ENCODE data around the gene KBTBD12. TPM values are rescaled to one million over a fixed set of nuclear protein-coding genes. Genes with fewer than 3 reads are reported as not detected.

KBTBD12 gene
- total and polyA plus RNA-seq, 3 experiments from 2014 or later = not detected

DNA sequence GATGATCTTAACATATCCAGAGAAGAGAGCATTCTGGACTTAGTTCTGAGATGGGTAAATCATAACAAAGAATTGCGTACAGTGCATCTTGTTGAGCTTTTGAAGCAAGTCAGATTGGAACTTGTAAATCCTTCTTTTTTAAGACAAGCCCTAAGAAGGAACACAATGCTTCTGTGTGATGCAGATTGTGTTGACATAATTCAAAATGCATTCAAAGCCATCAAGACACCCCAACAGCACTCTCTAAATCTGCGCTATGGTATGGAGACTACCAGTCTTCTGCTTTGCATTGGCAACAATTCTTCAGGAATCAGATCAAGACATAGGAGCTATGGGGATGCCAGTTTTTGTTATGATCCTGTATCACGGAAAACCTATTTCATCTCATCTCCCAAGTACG, 8.6 kb downstream of the KBTBD12 start:
- H3K4me3 Mint-ChIP-seq = no peak overlapping the region
- H3K9me3 ChIP-seq (ENCODE audit: low read length) = no peaks in the 10 kb centered on the region
- no peaks in the 10 kb centered on the region for H3K36me3 Mint-ChIP-seq
- ChIA-PET CTCF (no interaction called here), POLR2A (no interaction called here)
- no peak for DNase-seq
- peaks cover 2 to 40% of the 10 kb centered on the region in 2 donors for H3K27me3 Mint-ChIP-seq
- no peaks in the 10 kb centered on the region for H3K36me3 ChIP-seq (ENCODE audit: insufficient read depth, low read length)
- no peak overlapping the region for H3K27ac Mint-ChIP-seq
- no peak overlapping the region for H3K4me3 ChIP-seq (ENCODE audit: low read length)
- peaks cover 3 to 6% (median 5%) of the 10 kb centered on the region in 3 donors for H3K4me1 Mint-ChIP-seq
- no peaks in the 10 kb centered on the region for H3K9me3 Mint-ChIP-seq
- H3K27ac ChIP-seq (ENCODE audit: low read depth, low read length) = no peak overlapping the region
- no peaks in the 10 kb centered on the region for H3K27me3 ChIP-seq (ENCODE audit: insufficient read depth, low read length, poor library complexity, severe bottlenecking)
- H3K4me1 ChIP-seq (ENCODE audit: insufficient read depth, low read length) = no peaks in the 10 kb centered on the region

- Mint-ChIP-seq H3K4me3 (no peak overlapping the region), H3K4me1 (peaks cover 3 to 6% (median 5%) of the 10 kb centered on the region in 3 donors), H3K36me3 (no peaks in the 10 kb centered on the region), H3K9me3 (no peaks in the 10 kb centered on the region), H3K27ac (peak overlapping the region in 1 of 8 donors; percentile 3), H3K27me3 (peaks cover 2 to 38% of the 10 kb centered on the region in 2 donors)
- Histone ChIP-seq H3K4me1 (ENCODE audit: insufficient read depth, low read length) (no peaks in the 10 kb centered on the region), H3K27ac (ENCODE audit: low read depth, low read length) (no peak overlapping the region), H3K4me3 (ENCODE audit: low read length) (no peak overlapping the region), H3K9me3 (ENCODE audit: low read length) (no peaks in the 10 kb centered on the region), H3K27me3 (ENCODE audit: insufficient read depth, low read length, poor library complexity, severe bottlenecking) (no peaks in the 10 kb centered on the region), H3K36me3 (ENCODE audit: insufficient read depth, low read length) (no peaks in the 10 kb centered on the region)
- ChIA-PET POLR2A (no interaction called here), CTCF (no interaction called here)
- DNase-seq = no peak
These were observed 10.4 kb downstream of the KBTBD12 start for GRCh38 chr3:127925384-127925783.

DNA sequence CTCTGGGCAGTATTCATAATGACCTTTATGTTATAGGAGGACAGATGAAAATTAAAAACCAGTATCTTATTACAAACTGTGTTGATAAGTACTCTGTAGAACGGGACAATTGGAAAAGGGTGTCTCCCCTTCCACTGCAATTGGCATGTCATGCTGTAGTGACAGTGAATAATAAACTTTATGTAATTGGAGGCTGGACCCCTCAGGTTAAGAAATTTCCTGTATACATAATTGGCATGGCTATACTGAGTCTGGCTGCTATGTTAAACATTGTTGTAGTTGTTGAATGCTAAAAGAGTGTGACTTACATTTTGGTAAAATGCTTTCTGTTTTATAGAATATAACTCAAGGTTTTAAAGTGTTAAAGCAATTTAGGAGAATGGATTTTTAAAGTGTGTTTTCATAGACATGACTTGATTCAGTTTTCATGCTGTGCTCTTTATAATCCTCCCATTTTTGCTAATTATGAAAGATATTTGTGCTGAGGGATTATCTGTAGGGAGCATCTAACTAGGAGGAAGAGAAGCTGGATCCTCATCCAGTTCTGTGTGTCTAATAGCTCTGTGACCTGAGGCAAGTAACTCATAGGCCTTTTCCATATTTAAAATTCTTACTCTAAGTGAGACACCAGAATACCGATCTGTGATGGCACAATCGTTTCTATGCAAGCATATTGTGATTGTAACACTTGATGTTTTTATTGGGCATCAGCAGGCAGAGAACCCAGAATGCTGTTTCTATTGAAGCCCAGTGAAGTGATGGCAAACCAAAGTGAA, 13.0 kb downstream of the KBTBD12 start:
- peaks cover 3 to 6% (median 5%) of the 10 kb centered on the region in 3 donors for H3K4me1 Mint-ChIP-seq
- Histone ChIP-seq H3K27me3 (ENCODE audit: insufficient read depth, low read length, poor library complexity, severe bottlenecking) (no peaks in the 10 kb centered on the region), H3K36me3 (ENCODE audit: insufficient read depth, low read length) (no peaks in the 10 kb centered on the region), H3K9me3 (ENCODE audit: low read length) (no peaks in the 10 kb centered on the region), H3K27ac (ENCODE audit: low read depth, low read length) (no peak overlapping the region), H3K4me3 (ENCODE audit: low read length) (no peak overlapping the region), H3K4me1 (ENCODE audit: insufficient read depth, low read length) (no peaks in the 10 kb centered on the region)
- CTCF ChIA-PET = no interaction called here
- POLR2A ChIA-PET = no interaction called here
- no peak for DNase-seq
- H3K4me3 Mint-ChIP-seq = no peak overlapping the region
- peak overlapping the region in 1 of 8 donors; percentile 21 for H3K27ac Mint-ChIP-seq
- H3K27me3 Mint-ChIP-seq = peaks cover 9 to 52% of the 10 kb centered on the region in 2 donors
- H3K36me3 Mint-ChIP-seq = no peaks in the 10 kb centered on the region
- no peaks in the 10 kb centered on the region for H3K9me3 Mint-ChIP-seq

DNA sequence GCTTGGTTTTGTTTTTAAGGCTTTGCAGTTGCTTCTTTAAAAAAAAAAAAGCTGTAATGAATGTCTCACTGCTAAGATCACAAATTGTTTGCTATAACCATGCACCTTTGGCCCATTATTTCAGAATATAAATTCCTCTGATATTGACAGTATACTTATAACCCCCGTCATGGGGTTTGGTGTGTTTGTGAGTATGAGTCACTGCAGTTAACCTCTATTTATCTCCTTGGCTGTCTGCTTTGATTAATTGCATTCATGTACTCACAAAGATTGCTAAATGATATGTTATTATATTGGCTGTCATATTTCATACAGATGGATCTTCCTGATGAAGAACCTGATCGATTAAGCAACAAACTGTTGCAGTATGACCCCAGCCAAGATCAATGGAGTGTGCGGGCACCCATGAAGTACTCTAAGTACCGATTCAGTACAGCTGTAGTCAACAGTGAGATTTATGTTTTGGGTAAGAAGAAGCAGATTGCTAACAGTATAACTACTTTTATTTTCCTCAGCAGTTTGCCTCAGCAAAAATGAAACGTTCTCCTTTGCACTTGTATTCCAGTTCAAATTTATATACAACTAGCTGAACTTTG, 14.9 kb downstream of the KBTBD12 start:
- Histone ChIP-seq H3K27me3 (ENCODE audit: insufficient read depth, low read length, poor library complexity, severe bottlenecking) (peaks cover 7% of the 10 kb centered on the region), H3K27ac (ENCODE audit: low read depth, low read length) (no peak overlapping the region), H3K4me1 (ENCODE audit: insufficient read depth, low read length) (no peaks in the 10 kb centered on the region), H3K36me3 (ENCODE audit: insufficient read depth, low read length) (no peaks in the 10 kb centered on the region), H3K9me3 (ENCODE audit: low read length) (no peaks in the 10 kb centered on the region), H3K4me3 (ENCODE audit: low read length) (no peak overlapping the region)
- H3K36me3 Mint-ChIP-seq = no peaks in the 10 kb centered on the region
- peaks cover 3 to 6% (median 5%) of the 10 kb centered on the region in 3 donors for H3K4me1 Mint-ChIP-seq
- H3K27ac Mint-ChIP-seq = no peak overlapping the region
- no peak overlapping the region for H3K4me3 Mint-ChIP-seq
- ChIA-PET POLR2A (no interaction called here), CTCF (no interaction called here)
- H3K27me3 Mint-ChIP-seq = peaks cover 16 to 64% of the 10 kb centered on the region in 2 donors
- no peaks in the 10 kb centered on the region for H3K9me3 Mint-ChIP-seq
- no peak for DNase-seq

DNA sequence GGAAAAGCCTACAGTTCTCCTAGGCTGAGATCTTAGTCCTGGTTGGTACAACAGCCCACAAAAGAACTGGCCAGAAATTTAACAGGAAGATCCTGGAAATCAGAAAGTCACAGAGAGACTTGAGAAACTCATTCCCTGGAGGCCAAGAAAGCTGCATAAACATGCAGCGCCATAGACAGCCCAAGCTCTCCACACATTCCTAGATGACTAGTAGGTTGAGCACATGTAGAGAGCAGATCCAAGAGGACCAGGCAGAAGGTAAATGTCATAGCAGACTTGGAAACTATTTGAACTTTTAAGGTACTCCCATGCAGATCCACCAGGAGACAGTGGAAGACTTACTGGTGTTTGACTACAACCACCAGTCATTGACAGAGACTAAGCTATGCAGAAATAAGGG, 18.4 kb downstream of the KBTBD12 start:
- H3K36me3 Mint-ChIP-seq = no peaks in the 10 kb centered on the region
- Histone ChIP-seq H3K9me3 (ENCODE audit: low read length) (no peaks in the 10 kb centered on the region), H3K4me3 (ENCODE audit: low read length) (no peak overlapping the region)

GRCh38 chr3:127938800-127939199, 23.8 kb downstream of the KBTBD12 start:
- Mint-ChIP-seq H3K27ac (no peak overlapping the region), H3K4me3 (no peak overlapping the region), H3K27me3 (peaks cover 11 to 30% of the 10 kb centered on the region in 2 donors), H3K36me3 (no peaks in the 10 kb centered on the region), H3K9me3 (peaks cover 2 to 21% (median 12%) of the 10 kb centered on the region in 5 donors), H3K4me1 (no peaks in the 10 kb centered on the region)
- Histone ChIP-seq H3K36me3 (ENCODE audit: insufficient read depth, low read length) (no peaks in the 10 kb centered on the region), H3K27ac (ENCODE audit: low read depth, low read length) (no peak overlapping the region), H3K4me1 (ENCODE audit: insufficient read depth, low read length) (no peaks in the 10 kb centered on the region), H3K27me3 (ENCODE audit: insufficient read depth, low read length, poor library complexity, severe bottlenecking) (no peaks in the 10 kb centered on the region), H3K9me3 (ENCODE audit: low read length) (no peaks in the 10 kb centered on the region), H3K4me3 (ENCODE audit: low read length) (no peak overlapping the region)
- CTCF ChIA-PET = no interaction called here
- POLR2A ChIA-PET = no interaction called here
- DNase-seq = no peak

More for the DNA sequence above, 18.4 kb downstream of the KBTBD12 start:
- DNase-seq = no peak
- no peak overlapping the region for H3K27ac Mint-ChIP-seq
- ChIA-PET CTCF (no interaction called here), POLR2A (no interaction called here)
- H3K4me1 Mint-ChIP-seq = no peaks in the 10 kb centered on the region
- H3K4me3 Mint-ChIP-seq = no peak overlapping the region
- no peaks in the 10 kb centered on the region for H3K9me3 Mint-ChIP-seq
- H3K27me3 ChIP-seq (ENCODE audit: insufficient read depth, low read length, poor library complexity, severe bottlenecking) = peaks cover 7% of the 10 kb centered on the region
- no peaks in the 10 kb centered on the region for H3K36me3 ChIP-seq (ENCODE audit: insufficient read depth, low read length)
- H3K27me3 Mint-ChIP-seq = peaks cover 19 to 48% of the 10 kb centered on the region in 2 donors
- H3K4me1 ChIP-seq (ENCODE audit: insufficient read depth, low read length) = no peaks in the 10 kb centered on the region
- H3K27ac ChIP-seq (ENCODE audit: low read depth, low read length) = no peak overlapping the region

DNA sequence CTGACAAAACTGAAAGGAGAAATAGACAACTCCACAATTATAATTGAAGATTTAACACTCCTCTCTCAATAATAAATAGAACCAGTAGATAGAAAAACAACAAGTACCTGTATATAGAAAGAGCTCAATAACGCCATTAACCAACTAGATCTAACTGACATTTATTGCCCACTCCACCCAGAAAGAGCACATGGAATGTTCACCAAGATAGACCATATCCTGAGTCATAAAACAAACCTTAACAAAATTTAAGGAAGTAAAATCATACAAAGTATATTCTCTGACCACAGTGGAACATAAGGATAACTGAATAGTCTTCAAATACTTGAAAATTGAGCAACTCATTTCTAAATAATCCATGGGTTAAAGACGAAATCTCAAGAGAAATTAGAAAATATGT, 25.1 kb downstream of the KBTBD12 start:
- Histone ChIP-seq H3K36me3 (ENCODE audit: insufficient read depth, low read length) (no peaks in the 10 kb centered on the region), H3K27ac (ENCODE audit: low read depth, low read length) (no peak overlapping the region), H3K4me1 (ENCODE audit: insufficient read depth, low read length) (no peaks in the 10 kb centered on the region), H3K4me3 (ENCODE audit: low read length) (no peak overlapping the region), H3K27me3 (ENCODE audit: insufficient read depth, low read length, poor library complexity, severe bottlenecking) (no peaks in the 10 kb centered on the region), H3K9me3 (ENCODE audit: low read length) (no peaks in the 10 kb centered on the region)
- H3K27ac Mint-ChIP-seq = no peak overlapping the region
- H3K4me1 Mint-ChIP-seq = no peaks in the 10 kb centered on the region
- POLR2A ChIA-PET = no interaction called here
- H3K9me3 Mint-ChIP-seq = peaks cover 2 to 21% (median 12%) of the 10 kb centered on the region in 5 donors
- H3K36me3 Mint-ChIP-seq = no peaks in the 10 kb centered on the region
- CTCF ChIA-PET = no interaction called here
- peaks cover 7 to 19% of the 10 kb centered on the region in 2 donors for H3K27me3 Mint-ChIP-seq
- H3K4me3 Mint-ChIP-seq = no peak overlapping the region
- DNase-seq = no peak

DNA sequence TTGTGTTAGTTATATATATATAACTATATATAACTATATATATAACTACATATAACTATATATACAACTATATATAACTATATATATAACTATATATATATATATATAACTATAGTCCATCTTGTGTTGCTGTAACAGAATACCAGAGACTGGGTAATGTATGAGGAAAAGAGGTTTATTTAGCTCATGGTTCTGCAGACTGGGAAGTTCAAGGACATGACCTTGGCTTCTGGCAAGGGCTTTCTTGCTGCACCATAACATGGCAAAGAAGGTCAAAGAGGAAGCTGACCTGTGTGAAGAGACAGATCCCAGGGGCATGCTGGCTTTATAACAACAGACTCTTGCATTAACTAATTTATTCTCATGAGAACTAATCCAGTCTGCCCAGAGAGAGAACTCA, 27.6 kb downstream of the KBTBD12 start:
- Histone ChIP-seq H3K36me3 (ENCODE audit: insufficient read depth, low read length) (no peaks in the 10 kb centered on the region), H3K4me3 (ENCODE audit: low read length) (no peak overlapping the region), H3K4me1 (ENCODE audit: insufficient read depth, low read length) (no peaks in the 10 kb centered on the region), H3K27ac (ENCODE audit: low read depth, low read length) (no peak overlapping the region), H3K27me3 (ENCODE audit: insufficient read depth, low read length, poor library complexity, severe bottlenecking) (no peaks in the 10 kb centered on the region), H3K9me3 (ENCODE audit: low read length) (no peaks in the 10 kb centered on the region)
- Mint-ChIP-seq H3K36me3 (no peaks in the 10 kb centered on the region), H3K4me3 (no peak overlapping the region), H3K4me1 (no peaks in the 10 kb centered on the region), H3K9me3 (peaks cover 2 to 21% (median 12%) of the 10 kb centered on the region in 5 donors), H3K27me3 (peaks cover 14 to 28% of the 10 kb centered on the region in 2 donors), H3K27ac (no peak overlapping the region)
- POLR2A ChIA-PET = no interaction called here
- CTCF ChIA-PET = no interaction called here
- no peak for DNase-seq

Data from CD8-positive, alpha-beta memory T cell (primary cell).